ENCODE results near the gene JPT2.

The JPT2 gene

GRCh38 chr16:1687427-1688316 lies 9.6 kb downstream of the JPT2 start:
- H4K20me1 ChIP-seq (ENCODE audit: control insufficient read depth, insufficient read depth, low read depth, low read length): peaks cover 18% of the 10 kb centered on the region; the same call in 1 of the 2 replicates

GRCh38 chr16:1688807-1689560 lies 10.9 kb downstream of the JPT2 start:
- no peaks in the 10 kb centered on the region for H3K27me3 ChIP-seq (ENCODE audit: control insufficient read depth, low read length)
- no peaks in the 10 kb centered on the region for H3K4me1 ChIP-seq (ENCODE audit: control insufficient read depth, low read length)
- H3K9me3 ChIP-seq (ENCODE audit: control insufficient read depth, insufficient read depth, low read length): no peaks in the 10 kb centered on the region
- H3K9me2 ChIP-seq (replicated peaks; ENCODE audit: control insufficient read depth, low read length): no peaks in the 10 kb centered on the region
- no peak overlapping the region for H3K27ac ChIP-seq (ENCODE audit: low read depth, low read length)
- TF ChIP-seq EZH2phosphoT487 (IDR thresholded peaks at IDR 0.05; ENCODE audit: borderline replicate concordance, low read length) (no peak), CTCF (IDR thresholded peaks at IDR 0.05; ENCODE audit: low read depth, low read length, poor library complexity, severe bottlenecking) (no peak)
- no peak overlapping the region for H3K4me2 ChIP-seq (ENCODE audit: low read length)
- peaks cover 93% of the 10 kb centered on the region for H3K36me3 ChIP-seq (ENCODE audit: control insufficient read depth, low read length)
- H3F3A ChIP-seq (ENCODE audit: control insufficient read depth, insufficient read depth): no peaks in the 10 kb centered on the region
- H4K20me1 ChIP-seq (ENCODE audit: control insufficient read depth, insufficient read depth, low read depth, low read length): peaks cover 13% of the 10 kb centered on the region; the same call in 1 of the 2 replicates
- H3K4me3 ChIP-seq (ENCODE audit: low read length): no peak overlapping the region
- peaks cover 99% of the 10 kb centered on the region for H3K79me2 ChIP-seq (ENCODE audit: control insufficient read depth, low read length)

More at GRCh38 chr16:1687427-1688316, 9.6 kb downstream of the JPT2 start:
- Histone ChIP-seq H3K4me2 (ENCODE audit: low read length) (no peak overlapping the region), H3K27me3 (ENCODE audit: control insufficient read depth, low read length) (no peaks in the 10 kb centered on the region), H3K27ac (ENCODE audit: low read depth, low read length) (no peak overlapping the region), H3K4me1 (ENCODE audit: control insufficient read depth, low read length) (no peaks in the 10 kb centered on the region), H3K36me3 (ENCODE audit: control insufficient read depth, low read length) (peaks cover 90% of the 10 kb centered on the region), H3K4me3 (ENCODE audit: low read length) (no peak overlapping the region), H3K9me3 (ENCODE audit: control insufficient read depth, insufficient read depth, low read length) (no peaks in the 10 kb centered on the region), H3K79me2 (ENCODE audit: control insufficient read depth, low read length) (peaks cover 99% of the 10 kb centered on the region), H3K9me2 (replicated peaks; ENCODE audit: control insufficient read depth, low read length) (no peaks in the 10 kb centered on the region), H3F3A (ENCODE audit: control insufficient read depth, insufficient read depth) (no peaks in the 10 kb centered on the region)
- TF ChIP-seq CTCF (IDR thresholded peaks at IDR 0.05; ENCODE audit: low read depth, low read length, poor library complexity, severe bottlenecking) (no peak), EZH2phosphoT487 (IDR thresholded peaks at IDR 0.05; ENCODE audit: borderline replicate concordance, low read length) (no peak)

- Histone ChIP-seq H3K4me2 (ENCODE audit: low read length) (no peak overlapping the region), H3K4me1 (ENCODE audit: control insufficient read depth, low read length) (no peaks in the 10 kb centered on the region), H3K4me3 (ENCODE audit: low read length) (no peak overlapping the region), H3K27ac (ENCODE audit: low read depth, low read length) (no peak overlapping the region), H4K20me1 (ENCODE audit: control insufficient read depth, insufficient read depth, low read depth, low read length) (peaks cover 11% of the 10 kb centered on the region; the same call in 1 of the 2 replicates), H3K9me2 (replicated peaks; ENCODE audit: control insufficient read depth, low read length) (no peaks in the 10 kb centered on the region), H3K9me3 (ENCODE audit: control insufficient read depth, insufficient read depth, low read length) (no peaks in the 10 kb centered on the region), H3K27me3 (ENCODE audit: control insufficient read depth, low read length) (no peaks in the 10 kb centered on the region), H3F3A (ENCODE audit: control insufficient read depth, insufficient read depth) (no peaks in the 10 kb centered on the region), H3K79me2 (ENCODE audit: control insufficient read depth, low read length) (peaks cover 97% of the 10 kb centered on the region), H3K36me3 (ENCODE audit: control insufficient read depth, low read length) (peaks cover 95% of the 10 kb centered on the region)
- no peak for TF ChIP-seq CTCF (IDR thresholded peaks at IDR 0.05; ENCODE audit: low read depth, low read length, poor library complexity, severe bottlenecking)
- no peak for TF ChIP-seq EZH2phosphoT487 (IDR thresholded peaks at IDR 0.05; ENCODE audit: borderline replicate concordance, low read length)
Observed at GRCh38 chr16:1689853-1690252, 11.8 kb downstream of the JPT2 start.
